ENCODE results near the gene SNX20. TPM values are rescaled to one million over a fixed set of nuclear protein-coding genes. Genes with fewer than 3 reads are reported as not detected.

Gene SNX20
- polyA plus RNA-seq, 4 donors = 0.60 to 0.82 (median 0.68) TPM

DNA sequence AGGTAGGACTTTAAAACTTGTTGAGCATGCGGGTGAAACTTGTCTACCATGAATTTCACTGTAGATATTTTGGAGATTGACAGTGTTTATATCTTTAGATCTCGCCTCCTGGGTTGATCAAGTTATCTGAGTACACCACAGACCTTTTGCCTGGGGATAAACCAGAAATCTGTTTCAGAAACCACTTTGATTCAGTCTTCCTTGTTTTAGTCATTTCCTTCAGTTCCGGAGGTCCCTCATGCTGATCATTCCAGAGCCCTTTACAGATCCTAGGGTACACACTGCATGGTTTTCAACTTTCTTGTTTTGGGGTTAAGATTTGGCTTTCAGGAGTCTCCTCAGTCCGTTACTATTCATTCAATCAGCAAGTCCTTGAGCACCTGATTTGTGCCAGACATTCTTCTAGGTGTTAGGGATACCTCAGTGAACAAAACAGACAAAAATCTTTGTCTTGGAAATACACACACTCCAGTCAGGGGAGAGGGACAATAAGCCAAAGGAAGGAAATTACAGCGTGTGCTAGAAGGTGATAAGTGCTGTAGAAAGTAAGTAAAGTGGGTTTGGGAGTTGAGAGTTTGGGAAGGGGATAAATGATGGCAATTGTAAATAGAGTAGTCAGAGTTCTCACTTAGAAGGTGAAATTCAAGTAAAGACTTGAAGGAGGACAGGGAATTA, 24.5 kb upstream of the SNX20 start:
- DNase-seq (ENCODE audit: low read depth in 4 of 4, low spot score in 2 of 4) = no peak

- DNase-seq (ENCODE audit: low read depth in 4 of 4, low spot score in 2 of 4) = no peak
Observed at GRCh38 chr16:50704245-50704644, 23.1 kb upstream of the SNX20 start.

DNA sequence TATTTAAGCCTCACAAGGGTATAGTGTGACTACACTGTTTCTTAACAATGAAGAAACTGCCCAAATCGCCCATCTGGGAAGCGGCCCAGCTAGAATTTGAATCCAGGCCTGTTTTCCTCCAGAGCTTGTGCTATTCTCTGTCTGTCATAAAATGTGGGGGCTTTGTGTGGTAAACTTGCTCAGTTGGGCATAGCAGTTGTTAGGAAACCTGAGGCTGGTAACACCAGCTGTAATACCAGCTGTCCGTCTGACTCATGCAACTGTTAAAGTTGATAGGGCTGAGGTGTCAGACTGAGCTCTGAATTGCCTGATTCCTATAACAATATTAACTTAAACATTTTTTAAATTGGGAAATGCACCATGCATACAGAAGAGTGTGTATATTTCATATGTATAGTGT, 21.6 kb upstream of the SNX20 start:
- DNase-seq (ENCODE audit: low read depth in 4 of 4, low spot score in 2 of 4) = no peak

DNA sequence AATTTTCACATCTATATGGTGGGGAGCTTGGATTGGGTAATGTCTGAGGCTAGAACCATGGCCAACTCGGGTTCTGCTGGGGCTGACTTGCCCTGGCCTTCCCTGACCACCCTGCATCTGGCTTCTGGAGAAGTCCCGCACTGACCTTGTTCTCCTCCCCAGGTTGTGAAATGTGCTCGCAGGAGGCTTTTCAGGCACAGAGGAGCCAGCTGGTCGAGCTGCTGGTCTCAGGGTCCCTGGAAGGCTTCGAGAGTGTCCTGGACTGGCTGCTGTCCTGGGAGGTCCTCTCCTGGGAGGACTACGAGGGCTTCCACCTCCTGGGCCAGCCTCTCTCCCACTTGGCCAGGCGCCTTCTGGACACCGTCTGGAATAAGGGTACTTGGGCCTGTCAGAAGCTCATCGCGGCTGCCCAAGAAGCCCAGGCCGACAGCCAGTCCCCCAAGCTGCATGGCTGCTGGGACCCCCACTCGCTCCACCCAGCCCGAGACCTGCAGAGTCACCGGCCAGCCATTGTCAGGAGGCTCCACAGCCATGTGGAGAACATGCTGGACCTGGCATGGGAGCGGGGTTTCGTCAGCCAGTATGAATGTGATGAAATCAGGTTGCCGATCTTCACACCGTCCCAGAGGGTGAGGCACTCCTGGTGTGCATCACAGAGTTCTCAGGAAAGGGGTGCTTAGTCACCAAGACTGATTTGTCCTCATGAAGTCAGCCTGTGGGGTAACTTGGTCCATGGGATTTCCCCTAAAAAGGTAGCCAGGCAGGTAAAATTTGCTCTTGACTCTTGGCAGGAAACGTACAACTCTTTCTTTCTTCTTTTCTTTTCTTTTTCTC, 18.4 kb upstream of the SNX20 start:
- DNase-seq (ENCODE audit: low read depth in 4 of 4, low spot score in 2 of 4) = no peak

GRCh38 chr16:50697881-50698767, 17.0 kb upstream of the SNX20 start:
- no peak for DNase-seq (ENCODE audit: low read depth in 4 of 4, low spot score in 2 of 4)

GRCh38 chr16:50697421-50697715, 16.3 kb upstream of the SNX20 start:
- no peak for DNase-seq (ENCODE audit: low read depth in 4 of 4, low spot score in 2 of 4)

DNA sequence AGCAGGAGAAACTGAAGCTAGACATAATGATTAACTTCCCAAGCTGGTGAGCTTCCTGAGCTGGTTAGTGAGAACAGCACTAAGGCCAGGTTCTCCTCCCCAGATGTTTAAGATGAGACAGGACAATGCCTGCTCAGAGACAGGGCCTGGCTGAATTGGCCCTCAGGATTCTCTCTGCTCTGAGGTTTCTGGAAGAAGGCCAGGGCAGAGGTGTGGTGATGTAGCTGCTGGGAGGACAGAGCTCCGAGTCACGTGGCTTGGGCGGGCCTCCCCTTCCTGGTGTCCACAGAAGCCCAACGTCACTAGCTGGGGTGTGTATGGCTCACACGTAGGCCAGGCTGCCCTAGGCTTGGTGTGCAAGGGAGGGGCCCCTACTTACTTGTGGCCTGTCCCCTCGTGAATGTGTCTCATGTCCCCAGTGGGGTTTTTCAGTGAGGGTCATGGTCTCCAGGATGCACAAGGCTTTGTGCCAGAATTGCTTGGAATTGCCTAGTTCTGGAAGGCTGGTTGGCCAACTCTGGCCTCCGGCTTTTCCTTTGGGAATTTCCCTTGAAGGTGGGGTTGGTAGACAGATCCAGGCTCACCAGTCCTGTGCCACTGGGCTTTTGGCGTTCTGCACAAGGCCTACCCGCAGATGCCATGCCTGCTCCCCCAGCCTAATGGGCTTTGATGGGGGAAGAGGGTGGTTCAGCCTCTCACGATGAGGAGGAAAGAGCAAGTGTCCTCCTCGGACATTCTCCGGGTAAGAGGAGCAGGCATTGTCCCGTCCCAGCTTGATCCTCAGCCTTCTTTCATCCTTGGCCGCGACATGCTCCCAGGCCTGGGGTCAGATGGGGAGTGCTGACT, 15.7 kb upstream of the SNX20 start:
- no peak for DNase-seq (ENCODE audit: low read depth in 4 of 4, low spot score in 2 of 4)

- no peak for DNase-seq (ENCODE audit: low read depth in 4 of 4, low spot score in 2 of 4)
Observed at GRCh38 chr16:50696126-50696525, 15.0 kb upstream of the SNX20 start.

DNA sequence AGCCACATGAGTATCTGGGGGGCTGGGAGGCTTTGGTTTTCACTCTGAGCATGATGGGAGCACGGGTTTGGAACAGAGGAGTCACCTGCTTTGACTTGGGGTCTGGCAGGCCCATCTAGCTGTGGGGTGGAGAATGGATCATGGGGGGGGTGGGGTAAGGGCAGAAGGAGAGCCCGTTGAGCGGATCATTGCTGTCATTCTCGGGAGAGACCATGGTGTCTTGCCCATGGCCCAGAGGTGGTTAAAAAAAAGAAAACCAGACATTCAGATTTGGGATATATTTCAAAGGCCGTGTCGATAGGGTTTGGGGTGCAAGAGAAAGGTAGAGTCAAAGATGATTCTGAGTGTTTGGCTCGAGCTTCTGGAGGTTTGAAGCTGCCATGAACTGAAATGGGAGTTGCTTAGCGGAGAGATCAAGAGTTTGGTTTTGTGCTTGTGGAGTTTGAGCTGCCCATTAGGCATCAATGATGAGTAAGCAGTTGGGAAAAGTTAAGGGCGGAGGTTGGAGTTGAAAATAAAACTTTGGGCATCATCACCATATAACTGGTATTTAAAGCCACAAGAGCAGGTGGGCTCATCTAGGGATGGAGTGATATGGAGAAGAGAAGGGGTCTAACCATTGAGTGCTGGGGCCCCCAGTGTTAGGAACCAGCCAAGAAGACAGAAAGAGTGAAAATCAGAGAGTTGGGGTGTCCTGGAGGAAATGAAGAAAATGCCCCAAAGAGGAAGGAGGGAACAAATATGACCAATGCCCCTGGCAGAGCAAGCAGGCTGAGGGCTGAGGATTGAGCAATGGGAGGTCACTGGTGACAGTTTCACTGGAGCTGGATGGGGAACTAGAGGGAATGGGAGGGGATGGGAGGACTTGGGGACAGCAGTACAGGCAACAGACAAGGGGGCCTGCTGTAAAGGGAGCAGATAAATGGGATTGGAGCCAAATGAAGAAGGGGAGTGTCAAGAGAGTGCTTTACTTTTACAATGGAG, 14.2 kb upstream of the SNX20 start:
- DNase-seq (ENCODE audit: low read depth in 4 of 4, low spot score in 2 of 4) = no peak

- no peak for DNase-seq (ENCODE audit: low read depth in 4 of 4, low spot score in 2 of 4)
Observed at GRCh38 chr16:50694206-50694605, 13.1 kb upstream of the SNX20 start.

DNA sequence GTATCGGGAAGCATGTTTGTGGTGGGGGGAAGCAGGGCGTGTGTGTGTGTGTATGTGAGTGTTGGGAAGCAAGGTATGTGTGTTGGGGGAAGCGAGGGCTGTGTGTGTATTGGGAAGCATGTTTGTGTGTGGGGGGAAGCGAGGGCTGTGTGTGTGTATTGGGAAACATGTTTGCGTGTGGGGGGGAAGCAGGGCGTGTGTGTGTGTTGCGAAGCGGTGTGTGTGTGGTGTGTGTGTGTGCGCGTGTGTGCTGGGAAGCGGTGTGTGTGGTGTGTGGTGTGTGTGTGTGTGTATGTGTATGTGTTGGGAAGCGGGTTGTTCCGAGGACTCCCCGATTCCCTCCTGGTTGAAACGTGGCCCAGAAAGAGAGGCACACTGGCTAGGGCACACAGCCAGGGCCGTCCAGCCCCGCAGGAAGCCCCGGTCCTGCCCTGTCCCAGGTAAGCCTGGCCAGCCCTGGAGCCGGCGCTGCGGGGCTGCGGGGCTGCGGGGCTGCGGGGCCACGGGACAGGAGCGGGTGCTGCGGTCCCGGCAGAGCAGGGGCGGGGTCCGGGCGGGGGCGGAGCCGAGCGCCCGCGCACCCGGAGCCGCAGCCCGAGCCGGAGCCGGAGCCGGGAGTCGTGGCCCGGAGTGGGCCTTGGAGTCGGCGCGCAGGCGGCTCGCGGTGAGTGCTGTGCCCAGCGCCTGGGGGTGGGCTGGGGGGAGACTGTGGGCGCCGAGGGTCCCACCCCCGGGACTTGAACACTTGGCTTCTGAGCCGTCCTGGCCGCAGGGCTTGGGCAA, 12.1 kb upstream of the SNX20 start, which contains the start of gene NOD2:
TSS of gene NOD2 (plus strand) at position 608 of the 783 bp plus-strand sequence. CDS start 5,890 bp downstream, outside the sequence.
- DNase-seq (ENCODE audit: low read depth in 4 of 4, low spot score in 2 of 4) = no peak

- no peak for DNase-seq (ENCODE audit: low read depth in 4 of 4, low spot score in 2 of 4)
Observed at GRCh38 chr16:50692644-50692998, 11.5 kb upstream of the SNX20 start.

DNA sequence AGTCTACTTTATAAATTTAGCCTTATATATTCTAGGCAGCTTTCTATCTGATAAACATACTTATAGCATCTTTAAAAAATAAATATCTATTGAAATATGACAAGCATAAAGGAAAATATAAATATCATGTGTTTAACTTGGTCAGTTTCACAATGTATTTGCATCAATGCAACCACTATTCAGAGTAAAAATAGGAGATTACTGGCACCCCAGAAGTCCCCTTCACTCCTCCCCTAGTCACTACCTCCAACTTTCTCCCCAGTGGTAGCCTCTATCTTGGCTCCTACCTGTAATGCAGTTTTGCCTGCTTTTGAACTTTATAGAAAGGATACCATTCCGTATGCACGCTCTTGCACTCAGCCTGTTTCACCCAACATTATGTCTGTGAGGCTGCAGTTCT, 9.1 kb upstream of the SNX20 start:
- no peak for DNase-seq (ENCODE audit: low read depth in 4 of 4, low spot score in 2 of 4)

GRCh38 chr16:50688867-50689266, 7.8 kb upstream of the SNX20 start:
- no peak for DNase-seq (ENCODE audit: low read depth in 4 of 4, low spot score in 2 of 4)

DNA sequence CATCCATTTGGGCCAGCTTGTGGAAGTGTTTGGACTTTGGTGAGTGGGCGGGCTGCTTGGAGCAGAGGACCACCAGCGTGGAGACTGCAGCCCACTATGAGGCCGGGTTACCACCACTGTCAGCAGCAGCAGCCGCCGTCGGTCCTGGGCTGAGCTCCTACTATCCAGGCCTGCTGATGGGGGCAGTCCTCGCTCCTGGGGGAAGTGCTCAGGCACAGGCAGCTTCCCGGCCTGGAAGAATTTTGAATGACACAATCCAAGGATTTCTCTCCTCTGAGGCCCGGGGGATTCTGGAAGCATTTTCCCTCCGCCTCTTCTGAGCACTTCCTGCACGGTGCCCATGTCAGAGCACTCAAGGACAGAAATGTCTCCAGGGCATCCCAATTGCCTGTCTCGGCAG, 7.0 kb upstream of the SNX20 start:
- DNase-seq (ENCODE audit: low read depth in 4 of 4, low spot score in 2 of 4) = no peak

- no peak for DNase-seq (ENCODE audit: low read depth in 4 of 4, low spot score in 2 of 4)
Observed at GRCh38 chr16:50685462-50686063, 4.5 kb upstream of the SNX20 start.

DNA sequence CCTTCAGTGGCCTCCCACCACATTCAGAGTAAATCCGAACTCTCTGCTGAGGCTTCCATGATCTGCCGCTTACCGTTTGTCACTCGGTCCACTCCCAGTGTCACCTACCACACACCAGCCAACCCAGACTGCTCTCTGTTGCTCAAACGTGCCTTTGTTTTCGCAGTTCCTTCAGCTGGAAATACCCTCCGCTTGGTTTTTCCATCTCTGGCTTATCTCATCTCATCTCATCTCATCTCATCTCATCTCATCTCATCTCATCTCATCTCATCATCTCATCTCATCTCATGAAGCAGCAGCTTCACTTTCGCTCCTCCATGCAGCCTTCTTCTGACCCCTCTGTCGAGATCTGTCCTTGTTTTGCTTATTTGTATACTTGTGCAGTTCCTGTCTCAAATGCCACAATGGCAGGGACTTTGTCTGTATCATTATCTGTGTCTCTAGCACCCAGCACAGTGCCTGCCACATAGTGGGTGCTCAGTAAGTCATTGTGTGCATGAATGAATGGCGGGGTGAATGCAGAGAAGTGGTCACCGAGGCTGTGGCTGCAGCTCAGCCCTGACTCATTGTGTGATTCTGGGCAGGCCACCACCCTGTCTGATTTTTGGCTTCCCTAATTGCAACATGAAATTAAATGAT, 3.8 kb upstream of the SNX20 start:
- DNase-seq (ENCODE audit: low read depth in 4 of 4, low spot score in 2 of 4) = no peak
